DOHH2 (cell line): Measurements from ENCODE around the gene FNDC3A.

Source experiments
- H3F3A ChIP-seq: fragments of 200-600 bp; sonication (generic), shearing (Covaris generic); 2 replicates; pipeline ENCODE4 v1.6.0; 2016; ENCODE audit warnings: antibody characterized with exemption, mild to moderate bottlenecking; ENCODE audit not compliant: control insufficient read depth, insufficient read depth
- H3K27ac ChIP-seq: fragments of 200-600 bp; sonication (generic); 2 replicates; pipeline ENCODE4 v1.5.1; 2014; ENCODE audit warnings: low read depth, mild to moderate bottlenecking, low read length, moderate library complexity
- H3K27me3 ChIP-seq: fragments of 200-600 bp; sonication (generic); 2 replicates; pipeline ENCODE4 v1.6.1; 2014; ENCODE audit warnings: mild to moderate bottlenecking, low read length, mixed read lengths; ENCODE audit not compliant: control insufficient read depth
- H3K36me3 ChIP-seq: fragments of 200-600 bp; sonication (generic); 2 replicates; pipeline ENCODE4 v1.6.1; 2014; ENCODE audit warnings: mild to moderate bottlenecking, low read length, moderate library complexity, mixed read lengths; ENCODE audit not compliant: control insufficient read depth
- H3K4me1 ChIP-seq: fragments of 200-600 bp; sonication (generic); 2 replicates; pipeline ENCODE4 v1.6.1; 2014; ENCODE audit warnings: mild to moderate bottlenecking, low read length, mixed read lengths; ENCODE audit not compliant: control insufficient read depth
- H3K4me2 ChIP-seq: fragments of 200-600 bp; sonication (generic); 2 replicates; pipeline ENCODE4 v1.6.0; 2014; ENCODE audit warnings: mild to moderate bottlenecking, low read length, moderate library complexity
- H3K4me3 ChIP-seq: fragments of 200-600 bp; sonication (generic); 2 replicates; pipeline ENCODE4 v1.5.1; 2014; ENCODE audit warnings: mild to moderate bottlenecking, low read length, mixed read lengths
- H3K79me2 ChIP-seq: fragments of 200-600 bp; sonication (generic); 2 replicates; pipeline ENCODE4 v1.6.1; 2014; ENCODE audit warnings: mild to moderate bottlenecking, low read length, mixed read lengths; ENCODE audit not compliant: control insufficient read depth
- H3K9me2 ChIP-seq: fragments of 200-600 bp; sonication (generic); replicated peaks from 2 replicates; pipeline ENCODE4 v1.6.1; 2014; ENCODE audit warnings: mild to moderate bottlenecking, low read length, mixed read lengths; ENCODE audit not compliant: control insufficient read depth
- H3K9me3 ChIP-seq: fragments of 200-600 bp; sonication (generic); 2 replicates; pipeline ENCODE4 v1.6.1; 2014; ENCODE audit warnings: antibody characterized with exemption, low read length, mixed read lengths; ENCODE audit not compliant: control insufficient read depth, insufficient read depth
- H4K20me1 ChIP-seq: fragments of 200-600 bp; sonication (generic); 2 replicates; pipeline ENCODE4 v1.6.0; 2014; ENCODE audit warnings: low read depth, mild to moderate bottlenecking, antibody characterized with exemption, low read length, moderate library complexity; ENCODE audit not compliant: control insufficient read depth, insufficient read depth
- EZH2phosphoT487 ChIP-seq: fragments of 200-600 bp; sonication (generic); IDR thresholded peaks from 2 replicates; pipeline ENCODE4 v1.6.1; 2017; ENCODE audit warnings: borderline replicate concordance, mild to moderate bottlenecking, antibody characterized with exemption, low read length, moderate library complexity, mixed read lengths
- TF ChIP-seq, protein P1 (sequence below): fragments of 200-600 bp; sonication (generic); IDR thresholded peaks from one replicate; pipeline ENCODE4 v1.5.1; 2014; ENCODE audit warnings: antibody characterized with exemption, mild to moderate bottlenecking, low read depth, low read length; ENCODE audit not compliant: poor library complexity, severe bottlenecking

The FNDC3A gene

DNA sequence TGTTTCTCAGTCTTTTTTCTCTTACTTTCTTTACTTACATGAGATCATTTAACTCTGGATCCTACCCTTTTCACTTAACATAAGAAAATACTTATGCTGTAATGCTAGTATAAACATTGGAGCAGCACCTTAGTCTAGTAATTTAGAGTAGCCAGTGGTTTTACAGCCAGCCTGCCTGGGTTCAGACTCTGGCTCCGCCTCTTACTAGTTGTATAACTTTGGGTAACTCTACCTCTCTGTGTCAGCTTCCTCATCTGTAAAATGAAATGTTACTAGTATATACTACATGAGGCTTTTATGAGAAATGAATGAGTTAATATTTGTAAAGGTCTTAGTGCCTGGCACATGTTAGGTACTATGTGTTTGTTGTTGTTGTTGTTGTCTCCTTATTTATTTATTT lies 277.6 kb downstream of the FNDC3A start:
- no peak overlapping the region for H3K27ac ChIP-seq
- no peak for TF ChIP-seq EZH2phosphoT487
- TF ChIP-seq, protein P1, sequence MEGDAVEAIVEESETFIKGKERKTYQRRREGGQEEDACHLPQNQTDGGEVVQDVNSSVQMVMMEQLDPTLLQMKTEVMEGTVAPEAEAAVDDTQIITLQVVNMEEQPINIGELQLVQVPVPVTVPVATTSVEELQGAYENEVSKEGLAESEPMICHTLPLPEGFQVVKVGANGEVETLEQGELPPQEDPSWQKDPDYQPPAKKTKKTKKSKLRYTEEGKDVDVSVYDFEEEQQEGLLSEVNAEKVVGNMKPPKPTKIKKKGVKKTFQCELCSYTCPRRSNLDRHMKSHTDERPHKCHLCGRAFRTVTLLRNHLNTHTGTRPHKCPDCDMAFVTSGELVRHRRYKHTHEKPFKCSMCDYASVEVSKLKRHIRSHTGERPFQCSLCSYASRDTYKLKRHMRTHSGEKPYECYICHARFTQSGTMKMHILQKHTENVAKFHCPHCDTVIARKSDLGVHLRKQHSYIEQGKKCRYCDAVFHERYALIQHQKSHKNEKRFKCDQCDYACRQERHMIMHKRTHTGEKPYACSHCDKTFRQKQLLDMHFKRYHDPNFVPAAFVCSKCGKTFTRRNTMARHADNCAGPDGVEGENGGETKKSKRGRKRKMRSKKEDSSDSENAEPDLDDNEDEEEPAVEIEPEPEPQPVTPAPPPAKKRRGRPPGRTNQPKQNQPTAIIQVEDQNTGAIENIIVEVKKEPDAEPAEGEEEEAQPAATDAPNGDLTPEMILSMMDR = no peak
- H3K4me2 ChIP-seq = no peak overlapping the region
- H3K9me3 ChIP-seq = no peaks in the 10 kb centered on the region
- H3K27me3 ChIP-seq = no peaks in the 10 kb centered on the region
- H3F3A ChIP-seq = no peaks in the 10 kb centered on the region
- peaks cover 22% of the 10 kb centered on the region for H3K4me1 ChIP-seq
- peaks cover 30% of the 10 kb centered on the region for H3K36me3 ChIP-seq
- H3K4me3 ChIP-seq = no peak overlapping the region
- no peaks in the 10 kb centered on the region for H4K20me1 ChIP-seq
- H3K9me2 ChIP-seq = no peaks in the 10 kb centered on the region
- H3K79me2 ChIP-seq = peaks cover 15% of the 10 kb centered on the region

DNA sequence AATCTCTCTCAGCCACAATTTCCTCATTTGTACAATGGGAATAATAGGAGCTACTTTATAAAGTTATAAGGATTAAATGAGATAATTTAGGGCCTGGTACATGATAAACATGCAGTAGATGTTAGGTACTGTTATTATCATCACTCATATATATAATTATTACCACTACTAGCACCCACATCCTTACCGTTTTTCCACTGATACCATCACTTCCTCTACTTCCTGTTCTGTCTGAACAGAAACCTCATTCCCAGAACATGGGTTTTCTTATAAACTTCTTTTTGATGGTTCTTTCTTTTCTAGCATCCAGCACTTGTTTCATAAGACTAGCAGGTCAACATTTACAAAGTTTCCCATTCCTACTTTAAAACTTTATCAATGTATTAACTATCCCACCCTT lies 278.3 kb downstream of the FNDC3A start:
- no peaks in the 10 kb centered on the region for H3K27me3 ChIP-seq
- no peaks in the 10 kb centered on the region for H3K9me2 ChIP-seq
- peaks cover 32% of the 10 kb centered on the region for H3K36me3 ChIP-seq
- H3K4me2 ChIP-seq = no peak overlapping the region
- H3K79me2 ChIP-seq = peaks cover 9% of the 10 kb centered on the region
- H3K27ac ChIP-seq = no peak overlapping the region
- no peaks in the 10 kb centered on the region for H3F3A ChIP-seq
- TF ChIP-seq EZH2phosphoT487 = no peak
- TF ChIP-seq, protein P1 = no peak
- H4K20me1 ChIP-seq = no peaks in the 10 kb centered on the region
- no peaks in the 10 kb centered on the region for H3K9me3 ChIP-seq
- H3K4me1 ChIP-seq = peaks cover 15% of the 10 kb centered on the region
- no peak overlapping the region for H3K4me3 ChIP-seq

DNA sequence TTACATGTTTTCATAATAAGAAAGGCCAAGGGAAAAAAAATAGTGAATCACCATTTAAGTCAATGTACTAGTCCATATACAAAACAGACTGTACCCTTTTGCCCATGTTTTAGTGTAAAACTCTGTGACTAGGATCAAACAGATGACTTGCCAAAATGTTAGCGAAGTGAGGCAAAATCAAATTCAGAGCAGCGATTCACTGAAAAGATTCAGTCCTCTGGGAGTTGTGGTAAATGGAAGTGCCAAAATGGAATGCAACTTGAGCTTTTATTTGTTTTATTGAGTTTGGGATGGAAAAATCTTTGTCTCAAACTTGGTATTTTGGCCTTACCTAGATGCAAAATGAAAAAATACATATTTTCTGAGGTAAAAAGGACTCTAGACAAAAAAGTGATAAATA lies 281.1 kb downstream of the FNDC3A start:
- no peaks in the 10 kb centered on the region for H3K27me3 ChIP-seq
- H3K36me3 ChIP-seq = peaks cover 47% of the 10 kb centered on the region
- TF ChIP-seq, protein P1 = no peak
- TF ChIP-seq EZH2phosphoT487 = no peak
- no peaks in the 10 kb centered on the region for H3K9me2 ChIP-seq
- no peaks in the 10 kb centered on the region for H4K20me1 ChIP-seq
- no peak overlapping the region for H3K4me3 ChIP-seq
- H3K4me1 ChIP-seq = peaks cover 3% of the 10 kb centered on the region
- H3K79me2 ChIP-seq = 0 out of 2 replicates have a peak, but pooled peaks cover 3% of the 10 kb centered on the region
- no peak overlapping the region for H3K4me2 ChIP-seq
- no peaks in the 10 kb centered on the region for H3F3A ChIP-seq
- no peaks in the 10 kb centered on the region for H3K9me3 ChIP-seq
- no peak overlapping the region for H3K27ac ChIP-seq
